Muscle of back (tissue), 11 donors: ENCODE data around the gene PLA2G7. TPM values are rescaled to one million over a fixed set of nuclear protein-coding genes. Genes with fewer than 3 reads are reported as not detected.

Experiments used
- DNase-seq, 3 donors: peaks; one replicate each; pipeline versions ENCODE4 v3.0.0 to v3.0.0-alpha.2; 2013
- polyA plus RNA-seq, 10 donors: library from polyadenylated mRNA; unstranded; fragments of 120-200 nt; gene quantifications; one replicate each; pipeline ENCODE4 v1.2.1, GENCODE V29; 2013; ENCODE audit not compliant: insufficient read length in 10 of 10

The PLA2G7 gene
- polyA plus RNA-seq, 10 donors, result 1.5 to 2.7 (median 1.8) TPM

DNA sequence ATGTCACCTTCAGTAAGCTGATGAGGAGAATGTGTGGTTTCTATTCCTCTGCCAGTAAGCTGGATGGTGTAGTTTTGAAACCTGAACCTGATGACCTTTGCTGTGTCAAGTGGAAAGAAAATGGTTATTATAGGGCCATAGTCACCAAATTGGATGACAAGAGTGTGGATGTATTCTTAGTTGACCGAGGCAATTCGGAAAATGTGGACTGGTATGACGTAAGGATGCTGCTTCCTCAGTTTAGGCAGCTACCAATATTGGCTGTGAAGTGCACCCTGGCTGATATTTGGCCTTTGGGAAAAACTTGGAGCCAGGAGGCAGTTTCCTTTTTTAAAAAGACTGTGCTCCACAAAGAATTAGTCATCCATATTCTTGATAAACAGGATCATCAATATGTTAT is 45.5 kb downstream of the PLA2G7 start:
- DNase-seq, result peak in 1 of 3 donors; percentile 4

DNA sequence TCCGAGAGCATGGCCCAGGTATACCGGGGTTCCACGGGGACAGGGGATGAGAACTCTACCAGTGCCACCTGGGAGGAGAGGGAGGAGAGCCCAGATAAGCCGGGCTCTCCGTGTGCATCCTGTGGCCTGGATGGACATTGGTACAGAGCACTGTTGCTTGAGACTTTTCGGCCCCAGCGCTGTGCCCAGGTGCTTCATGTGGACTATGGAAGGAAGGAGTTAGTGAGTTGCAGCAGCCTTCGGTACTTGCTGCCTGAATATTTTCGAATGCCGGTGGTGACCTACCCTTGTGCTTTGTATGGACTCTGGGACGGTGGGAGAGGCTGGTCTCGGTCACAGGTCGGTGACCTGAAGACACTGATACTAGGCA is 46.2 kb downstream of the PLA2G7 start:
- DNase-seq, result no peak

DNA sequence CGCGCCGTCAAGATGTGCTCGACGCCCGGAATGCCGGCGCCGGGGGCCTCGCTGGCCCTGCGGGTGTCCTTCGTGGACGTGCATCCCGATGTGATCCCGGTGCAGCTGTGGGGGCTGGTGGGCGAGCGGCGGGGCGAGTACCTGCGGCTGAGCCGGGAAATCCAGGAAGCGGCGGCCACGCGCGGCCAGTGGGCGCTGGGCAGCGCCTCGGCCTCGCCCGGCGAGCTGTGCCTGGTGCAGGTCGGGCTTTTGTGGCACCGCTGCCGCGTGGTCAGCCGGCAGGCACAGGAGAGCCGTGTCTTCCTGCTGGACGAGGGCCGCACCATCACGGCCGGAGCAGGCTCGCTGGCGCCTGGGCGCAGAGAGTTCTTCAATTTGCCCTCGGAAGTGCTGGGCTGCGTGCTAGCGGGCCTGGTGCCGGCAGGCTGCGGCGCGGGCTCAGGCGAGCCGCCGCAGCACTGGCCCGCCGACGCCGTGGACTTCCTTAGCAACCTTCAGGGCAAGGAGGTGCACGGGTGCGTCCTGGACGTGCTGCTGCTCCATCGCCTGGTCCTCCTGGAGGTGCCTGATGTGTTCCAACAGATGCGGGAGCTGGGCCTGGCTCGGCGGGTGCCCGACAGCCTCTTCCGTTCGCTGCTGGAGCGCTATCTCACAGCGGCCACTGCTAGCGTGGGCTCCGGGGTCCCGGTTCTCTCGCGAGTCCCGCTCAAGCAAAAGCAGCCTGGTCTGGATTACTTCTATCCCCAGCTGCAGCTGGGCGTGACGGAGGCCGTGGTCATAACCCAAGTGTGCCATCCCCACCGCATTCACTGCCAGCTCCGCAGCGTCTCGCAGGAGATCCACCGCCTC is 46.8 kb downstream of the PLA2G7 start:
- no peak for DNase-seq

DNA sequence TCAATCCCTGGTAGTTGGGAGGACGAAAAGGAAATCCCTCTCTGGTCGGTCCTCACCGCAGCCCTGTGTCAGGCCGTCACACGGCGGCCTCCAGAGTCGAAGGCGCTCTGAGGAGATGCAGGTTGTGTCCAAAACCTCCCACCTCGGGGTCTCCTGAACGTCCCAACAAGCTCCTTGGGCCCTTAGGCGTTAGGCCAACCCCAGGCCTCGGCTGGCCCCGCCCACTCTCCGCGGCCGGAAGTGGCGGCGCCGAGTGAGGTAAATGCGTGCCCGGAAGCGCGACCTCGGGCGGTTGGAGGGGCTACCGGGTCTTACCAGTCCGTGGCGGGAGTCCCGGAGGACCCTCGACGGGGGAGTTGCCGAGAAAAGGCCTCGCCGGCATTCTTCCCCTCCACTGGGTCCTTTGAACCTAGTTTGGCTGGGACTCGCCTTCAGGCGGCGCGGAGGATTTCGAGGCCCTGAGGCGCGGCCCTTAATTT is 47.5 kb downstream of the PLA2G7 start, which contains the start of gene TDRD6:
TDRD6 (plus strand) TSS at position 267 of the 479 bp plus-strand sequence. CDS start 244 bp downstream, outside the sequence.
- no peak for DNase-seq

DNA sequence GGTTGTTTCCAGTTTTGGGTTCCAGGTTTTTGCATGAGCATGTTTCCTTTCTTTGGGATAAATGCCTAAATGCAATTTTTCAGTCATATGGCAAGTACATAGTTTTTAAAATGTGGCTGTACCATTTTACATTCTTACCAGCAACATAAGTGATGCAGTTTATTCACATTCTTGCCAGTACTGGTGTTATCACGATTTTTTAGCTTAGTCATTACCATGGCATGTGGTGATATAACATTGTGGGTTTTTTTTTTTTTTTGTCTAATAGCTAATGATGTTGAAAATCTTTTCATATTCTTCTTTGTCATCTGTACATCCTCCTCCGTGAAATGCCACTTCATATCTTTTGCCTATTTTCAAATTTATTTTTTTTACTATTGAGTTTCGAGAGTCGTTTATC is 50.4 kb downstream of the PLA2G7 start:
- DNase-seq, result no peak

DNA sequence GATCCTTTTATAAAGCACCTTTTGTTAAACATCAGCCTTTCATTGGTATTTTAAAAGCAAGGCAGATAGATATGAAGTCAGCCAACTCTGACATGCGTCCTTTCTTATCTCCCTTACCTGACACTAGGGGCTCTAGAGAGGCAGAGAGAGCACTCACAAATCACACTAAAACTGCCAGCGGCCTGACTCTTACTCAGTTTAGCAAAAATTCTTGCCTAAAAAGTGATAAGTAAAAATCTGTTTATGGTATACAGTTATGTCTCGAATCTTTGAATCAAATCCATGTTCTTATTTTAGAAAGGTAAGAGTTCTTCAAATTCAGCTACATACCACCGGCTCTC is 57.9 kb downstream of the PLA2G7 start:
- DNase-seq, result no peak

DNA sequence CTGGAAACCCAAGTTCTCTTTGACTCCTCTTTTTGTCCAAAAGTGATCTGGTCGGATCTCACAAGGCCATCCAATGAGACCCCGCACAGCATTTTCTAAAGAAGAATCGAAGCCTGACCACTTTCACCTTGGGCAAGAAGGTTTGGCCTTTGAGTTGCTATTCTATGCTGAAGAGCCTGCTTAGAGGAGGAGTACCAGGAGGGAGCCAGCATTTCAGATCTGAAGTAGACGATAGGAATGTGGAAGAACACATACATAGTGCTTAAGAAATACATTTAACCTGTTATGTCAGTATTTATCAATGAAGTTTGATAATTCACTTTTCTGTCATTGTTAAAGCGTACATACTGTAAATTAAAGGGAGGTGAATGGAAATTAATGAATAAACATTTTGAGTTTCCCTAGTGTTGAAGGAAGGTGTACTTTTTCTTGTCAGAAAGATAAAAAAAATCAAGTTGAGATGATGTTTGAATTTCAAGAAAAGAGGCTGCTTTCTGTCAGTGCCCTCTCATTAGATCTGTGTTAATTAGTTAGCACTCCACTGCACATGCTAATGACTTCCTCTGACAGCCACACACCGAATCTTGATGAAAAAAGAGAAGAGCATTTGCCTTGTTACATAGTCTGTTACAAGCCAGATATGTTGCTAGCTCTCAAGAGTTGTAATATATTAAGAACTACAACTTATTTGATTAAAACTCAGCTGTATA is 58.4 kb downstream of the PLA2G7 start:
- no peak for DNase-seq

DNA sequence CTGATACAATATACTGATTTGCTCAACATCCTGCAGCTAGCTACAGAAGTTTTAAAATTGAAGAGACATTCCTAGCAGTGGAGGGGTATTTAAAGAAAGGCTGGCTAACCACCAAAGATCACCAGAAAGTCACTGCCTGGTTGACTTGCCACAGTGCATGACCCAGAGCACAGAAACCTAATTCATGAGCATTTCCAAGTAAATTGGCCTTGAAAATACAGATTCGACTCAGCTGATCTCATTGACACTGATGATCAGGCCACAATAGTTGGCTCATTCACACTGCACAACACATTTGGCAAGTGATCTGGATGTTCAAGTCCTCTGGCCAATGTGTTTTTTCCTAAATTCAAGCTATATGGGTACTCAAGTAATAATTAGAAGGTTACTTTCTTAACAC is 60.8 kb downstream of the PLA2G7 start:
- DNase-seq, result no peak

DNA sequence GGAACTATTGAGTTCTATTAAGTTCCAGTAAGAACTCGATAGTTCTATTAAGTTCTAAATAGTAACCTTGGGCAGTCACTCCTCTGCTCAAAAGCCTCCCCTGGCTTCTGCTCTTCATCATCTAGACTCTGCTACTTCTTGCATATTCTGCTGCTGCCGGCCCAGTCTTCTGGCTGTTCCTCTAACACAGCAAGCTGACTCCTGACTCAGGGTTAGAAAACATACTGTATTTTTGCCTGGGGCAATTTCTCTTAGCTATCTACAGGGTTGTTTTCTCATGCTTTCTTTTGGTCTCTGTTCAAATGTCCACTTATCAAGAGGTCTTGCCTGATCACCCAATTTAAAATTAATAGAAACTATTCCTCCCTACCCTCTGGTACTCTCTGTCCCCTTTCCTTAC is 67.8 kb downstream of the PLA2G7 start:
- DNase-seq, result no peak

DNA sequence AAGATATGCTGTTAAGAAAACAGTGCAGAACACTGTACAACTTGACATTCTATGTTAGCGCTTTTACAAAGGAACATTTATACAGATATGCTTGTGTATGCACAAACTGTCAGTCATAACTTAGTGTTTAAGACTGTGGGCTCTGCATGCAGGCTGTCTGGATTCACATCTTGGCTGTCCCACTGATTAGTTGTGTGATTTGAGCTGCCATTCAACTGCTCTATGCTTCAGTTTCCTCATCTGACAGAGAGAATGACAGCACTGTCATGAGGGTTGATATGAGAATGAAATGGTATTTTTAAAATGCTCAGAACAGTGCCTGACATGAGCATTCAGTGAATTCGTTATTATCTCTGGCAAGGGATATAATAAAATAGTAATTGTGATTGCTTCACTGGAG is 73.7 kb downstream of the PLA2G7 start:
- DNase-seq, result no peak

DNA sequence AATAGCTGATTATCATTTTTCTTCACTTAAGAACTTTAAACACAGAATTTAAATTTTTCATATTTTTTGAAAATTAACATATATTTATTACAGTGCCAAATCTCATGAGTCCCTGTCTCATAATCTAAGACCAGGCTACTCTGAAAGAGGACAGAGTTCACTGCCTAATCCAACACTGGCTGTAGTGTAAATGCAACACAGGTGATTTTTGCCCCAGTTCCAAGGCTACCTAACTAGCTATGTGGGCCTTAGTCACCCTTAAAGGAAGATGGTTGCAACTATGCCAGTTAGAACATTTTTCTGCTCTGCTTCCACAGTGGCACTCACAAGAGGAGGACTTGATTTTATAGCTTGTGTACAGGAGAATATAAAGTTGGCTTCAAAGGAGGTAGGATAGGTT is 77.5 kb downstream of the PLA2G7 start:
- DNase-seq, result no peak

DNA sequence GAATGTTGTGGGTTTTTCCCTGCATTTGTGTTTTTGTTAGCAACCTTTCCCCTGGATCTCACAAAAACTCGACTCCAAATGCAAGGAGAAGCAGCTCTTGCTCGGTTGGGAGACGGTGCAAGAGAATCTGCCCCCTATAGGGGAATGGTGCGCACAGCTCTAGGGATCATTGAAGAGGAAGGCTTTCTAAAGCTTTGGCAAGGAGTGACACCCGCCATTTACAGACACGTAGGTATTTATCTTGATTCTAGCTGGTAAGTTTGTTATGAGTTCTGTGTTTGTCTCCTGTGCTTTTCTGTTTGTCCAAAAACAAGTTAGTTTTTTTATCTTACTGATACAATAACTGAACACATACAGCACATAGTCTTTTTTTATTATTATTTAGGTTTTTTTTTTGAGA is 79.4 kb downstream of the PLA2G7 start:
- no peak for DNase-seq

Other genes with a start within 250 kb of the PLA2G7 start
- 1 to 10 TPM; 3.6 to 7.2 (median 4.7) TPM for gene RCAN2, start 243.9 kb downstream of the PLA2G7 start, polyA plus RNA-seq
- 1 to 10 TPM; 1.5 to 3.1 (median 2.2) TPM for gene CYP39A1, start 82.6 kb downstream of the PLA2G7 start, polyA plus RNA-seq
- gene SLC25A27, start 82.4 kb downstream of the PLA2G7 start, polyA plus RNA-seq, result 10 to 100 TPM in 9 of 10 donors, 1 to 10 TPM in 1; 9.9 to 33.8 (median 14.8) TPM
- gene TDRD6, start 47.5 kb downstream of the PLA2G7 start, polyA plus RNA-seq, result 1 to 10 TPM in 4 of 10 donors, under 1 TPM in 6; 0.37 to 1.8 (median 0.82) TPM
- gene ANKRD66, start 11.6 kb upstream of the PLA2G7 start, polyA plus RNA-seq, result 1 to 10 TPM in 5 of 10 donors, under 1 TPM in 5; 0.45 to 1.6 (median 0.96) TPM
- gene MEP1A, start 58.0 kb upstream of the PLA2G7 start, polyA plus RNA-seq, result under 1 TPM in 1 of 10 donors, not detected in 9; 0.30 TPM
- 10 to 100 TPM; 17.2 to 37.3 (median 28.2) TPM for gene ADGRF5, start 186.6 kb upstream of the PLA2G7 start, polyA plus RNA-seq